Activated naive CD4-positive, alpha-beta T cell treated with Interleukin-2 at 50 U/mL for 16 hours (primary cell): ENCODE measurements around the gene ADAM33.

ENCODE experiments used
- DNase-seq: peaks from one replicate; pipeline ENCODE4 v3.0.0-alpha.2; 2020

ADAM33 gene

DNA sequence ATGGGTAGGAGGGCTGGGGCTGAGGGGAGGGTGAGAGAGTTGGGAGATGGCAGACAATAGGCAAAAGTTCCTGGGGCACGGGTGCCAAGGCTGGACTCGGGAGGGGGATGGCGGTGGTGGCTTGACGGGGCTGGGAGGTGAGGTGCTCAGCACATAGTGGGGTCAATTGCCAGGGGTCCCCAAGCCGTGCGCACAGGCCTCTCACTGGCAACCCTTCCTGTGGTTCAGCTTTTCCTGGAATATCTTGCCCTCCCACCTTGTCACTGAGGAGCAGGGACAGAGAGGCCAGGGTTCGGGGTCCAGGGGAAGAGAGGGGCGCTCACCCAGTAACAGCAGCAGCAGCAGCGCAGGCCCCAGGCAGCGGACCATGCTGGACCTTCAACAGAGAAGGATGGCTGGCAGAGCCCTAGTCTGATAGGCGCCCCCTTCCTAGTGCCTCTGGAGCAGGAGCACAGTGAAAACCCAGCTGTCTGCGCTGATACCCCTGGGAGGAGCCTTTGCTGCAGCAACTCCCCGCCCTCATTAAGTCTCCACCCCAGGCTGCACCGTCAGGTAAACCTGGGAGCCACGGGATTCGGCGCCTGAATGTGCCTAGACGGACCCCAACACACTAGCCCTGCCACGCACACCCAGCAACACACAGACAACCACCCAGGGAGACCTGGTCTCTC lies 18.6 kb downstream of the ADAM33 start, which contains the start of gene GFRA4:
Gene GFRA4, minus strand, starts transcription at position 369 of the 671 bp plus-strand sequence. Its CDS starts 0 bp downstream, at position 369.
- no peak for DNase-seq

DNA sequence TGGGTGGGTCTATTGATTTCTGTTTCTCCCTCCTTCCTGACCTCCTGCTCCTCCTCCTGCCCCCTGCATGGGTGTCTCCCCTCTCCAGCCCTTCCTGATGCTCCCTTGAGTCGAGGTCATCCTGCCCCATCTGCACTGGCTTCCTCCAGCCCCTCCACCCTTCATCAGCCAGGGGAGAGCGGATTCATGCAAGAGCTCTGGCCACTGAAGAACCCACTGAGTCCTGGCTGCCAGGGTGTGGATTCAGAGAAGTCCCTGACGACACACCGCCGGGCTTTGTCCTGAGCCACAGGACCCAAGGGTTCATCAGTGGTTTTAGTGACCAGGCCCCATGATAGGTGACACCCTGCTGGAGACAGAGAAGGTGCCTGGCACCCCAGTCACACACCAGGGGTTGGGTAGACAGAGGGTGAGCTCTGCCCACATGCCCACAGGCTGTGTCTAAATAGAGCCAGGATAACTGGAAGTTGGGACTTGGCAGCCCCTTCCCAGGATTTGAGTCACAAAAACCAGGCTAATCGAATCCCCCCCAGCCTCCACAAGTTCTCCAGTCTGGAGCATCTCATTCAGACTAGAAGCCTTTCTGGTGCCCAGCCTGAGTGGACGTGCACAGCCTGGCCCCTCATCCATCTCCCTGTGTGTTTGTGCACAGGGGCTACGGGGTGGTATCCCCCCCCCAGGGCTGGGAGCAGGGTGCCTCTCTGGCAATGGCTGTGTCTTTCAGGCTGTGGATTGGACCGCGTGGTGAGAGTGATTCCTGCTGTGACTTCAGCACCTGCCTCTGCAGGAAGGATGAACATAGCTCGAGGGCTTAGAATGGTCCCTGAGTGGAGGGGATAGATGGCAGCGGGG lies 19.8 kb downstream of the ADAM33 start:
- no peak for DNase-seq

DNA sequence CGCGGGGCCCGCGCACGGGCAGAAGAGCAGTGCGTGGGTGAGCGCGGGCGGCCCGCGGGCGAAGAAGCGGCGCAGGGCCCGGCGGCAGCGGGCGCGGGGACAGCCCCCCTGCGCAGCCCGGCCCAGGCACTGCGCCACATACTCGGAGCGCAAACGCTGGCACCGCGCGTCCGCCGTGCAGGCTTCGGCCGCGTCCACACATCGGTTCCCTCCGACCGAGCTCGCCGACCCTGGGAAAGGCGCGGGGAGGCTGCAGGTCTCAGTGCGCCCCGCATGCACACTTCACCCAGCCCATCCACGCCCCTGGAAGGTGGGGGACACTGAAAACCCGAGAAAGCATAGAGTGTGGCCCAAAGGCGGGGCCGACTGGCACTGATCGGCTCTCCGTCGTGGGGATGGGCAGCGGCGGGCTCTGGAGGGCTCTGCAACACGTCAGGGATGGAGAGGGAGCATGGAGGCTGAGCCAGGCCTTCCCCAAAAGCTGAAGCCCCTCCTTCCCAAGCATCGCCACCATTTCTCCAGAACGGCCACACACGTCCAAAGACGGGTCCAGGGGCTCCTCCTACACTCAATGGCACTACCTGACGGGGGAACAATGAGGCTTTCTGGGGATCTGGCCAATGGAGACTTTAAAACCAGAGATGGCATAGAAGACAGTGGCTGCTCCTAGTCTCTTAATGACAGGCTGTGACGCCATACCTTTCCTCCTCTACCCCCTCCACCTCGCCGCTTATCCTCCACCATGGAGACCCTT lies 20.6 kb downstream of the ADAM33 start:
- DNase-seq, result no peak

DNA sequence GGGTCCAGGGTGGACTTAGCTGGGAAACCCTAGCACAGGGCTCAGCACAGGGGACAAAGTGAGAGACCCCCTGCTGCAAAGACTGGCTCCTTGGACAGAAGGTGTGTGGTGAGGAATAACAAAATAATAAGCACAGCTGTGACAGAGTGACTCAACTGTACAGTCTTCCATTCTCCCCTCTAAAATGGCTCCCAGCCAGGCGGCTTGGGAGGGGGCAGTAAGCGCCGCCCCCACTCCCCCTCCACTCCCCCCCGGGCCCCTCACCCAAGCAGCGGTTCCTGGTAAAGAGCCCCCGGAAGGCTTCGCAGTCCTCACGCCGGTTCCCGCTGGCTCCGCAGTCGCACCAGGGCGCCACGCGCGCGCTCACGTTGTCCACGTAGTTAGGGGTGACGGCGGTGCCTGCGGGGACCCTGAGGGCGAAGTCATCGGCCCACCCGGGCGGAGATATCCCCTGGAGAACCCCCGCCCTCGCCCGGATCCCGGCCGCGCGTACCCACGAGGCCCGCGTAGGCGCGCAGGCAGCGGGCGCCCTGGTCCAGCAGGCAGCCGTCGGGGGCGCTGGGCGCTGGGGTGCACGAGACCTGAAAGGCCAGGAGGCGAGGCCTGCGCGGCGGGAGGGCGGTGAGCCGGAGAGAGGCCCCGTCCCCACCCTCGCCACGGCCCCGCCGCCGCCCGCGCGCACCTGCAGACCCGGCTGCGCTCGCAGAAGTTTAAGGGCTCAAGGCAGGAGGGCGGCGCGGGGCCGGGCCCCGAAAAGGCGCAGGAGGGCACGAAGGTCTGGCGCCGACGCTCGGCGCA lies 21.3 kb downstream of the ADAM33 start:
- no peak for DNase-seq

DNA sequence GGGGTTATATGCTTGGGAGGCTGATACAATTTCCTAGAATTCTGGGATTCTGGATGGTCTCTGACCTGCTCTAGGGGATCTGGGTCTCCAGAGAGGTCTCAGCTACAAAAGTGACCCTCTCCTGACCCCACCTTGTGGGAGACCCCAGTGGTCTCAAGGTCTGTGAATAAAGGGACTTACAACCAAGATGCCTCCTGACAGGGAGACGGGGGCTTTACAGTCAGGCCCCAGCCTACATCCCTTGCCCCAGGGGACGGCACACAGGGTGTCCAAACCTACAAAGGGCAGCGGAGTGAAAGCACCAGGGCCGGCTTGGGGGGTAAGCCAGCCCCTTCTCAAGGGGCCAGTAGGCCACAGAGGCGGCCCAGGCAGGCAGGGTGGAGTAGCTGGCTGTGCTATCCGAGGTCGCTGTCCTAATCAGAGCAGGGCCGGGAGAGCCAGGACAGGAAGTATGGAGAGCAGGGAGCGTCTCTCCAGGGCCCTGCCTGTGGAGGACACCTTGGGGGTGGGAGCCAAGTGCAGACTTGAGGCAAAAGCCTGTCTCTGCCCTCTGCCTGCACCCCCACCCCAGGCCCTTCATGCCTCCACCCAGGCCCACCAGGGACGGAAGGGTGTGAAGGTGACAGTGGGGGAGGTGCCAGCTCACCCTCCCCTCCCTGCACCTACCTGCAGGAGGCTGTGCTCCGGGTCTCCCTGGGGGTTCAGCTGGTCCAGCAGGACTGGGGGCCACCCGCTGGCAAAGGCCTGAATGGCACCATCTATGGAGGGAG lies 22.1 kb downstream of the ADAM33 start:
- DNase-seq, result no peak

DNA sequence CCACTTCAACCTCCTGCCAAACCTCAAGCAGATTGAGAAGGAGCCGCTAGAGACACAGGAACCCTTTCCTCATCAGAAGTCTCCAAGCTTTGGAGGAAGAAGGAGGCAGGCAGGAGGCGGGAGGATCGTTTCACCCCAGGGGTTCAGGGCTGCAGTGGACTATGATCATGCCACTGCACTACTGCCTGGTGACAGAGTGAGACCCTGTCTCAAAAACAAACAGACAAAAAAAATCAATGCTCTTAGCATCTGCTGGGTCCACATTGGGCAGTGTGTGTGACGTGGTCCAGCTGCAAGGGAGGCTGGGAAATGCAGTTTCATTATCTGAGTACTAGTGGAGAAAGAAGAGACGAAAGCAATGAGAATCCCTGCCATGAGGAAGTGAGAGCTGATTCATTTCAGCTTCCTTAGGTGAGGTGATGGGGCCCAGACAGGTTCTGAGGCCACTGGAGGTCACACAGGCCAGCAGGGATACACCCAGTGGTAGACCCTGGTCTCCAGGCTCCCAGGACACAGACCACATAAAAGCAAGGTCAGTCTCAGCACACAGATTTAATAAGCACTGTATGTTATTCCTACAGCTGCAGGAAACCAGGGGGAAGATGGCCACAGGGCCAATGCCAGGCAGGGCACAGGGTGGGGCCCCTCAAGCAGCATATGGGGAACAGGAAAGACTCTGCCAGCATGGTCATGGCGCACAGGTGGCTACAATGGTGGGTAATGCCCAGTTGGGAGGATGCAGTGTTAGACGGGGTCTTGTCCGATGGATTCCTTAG lies 22.9 kb downstream of the ADAM33 start:
- no peak for DNase-seq

DNA sequence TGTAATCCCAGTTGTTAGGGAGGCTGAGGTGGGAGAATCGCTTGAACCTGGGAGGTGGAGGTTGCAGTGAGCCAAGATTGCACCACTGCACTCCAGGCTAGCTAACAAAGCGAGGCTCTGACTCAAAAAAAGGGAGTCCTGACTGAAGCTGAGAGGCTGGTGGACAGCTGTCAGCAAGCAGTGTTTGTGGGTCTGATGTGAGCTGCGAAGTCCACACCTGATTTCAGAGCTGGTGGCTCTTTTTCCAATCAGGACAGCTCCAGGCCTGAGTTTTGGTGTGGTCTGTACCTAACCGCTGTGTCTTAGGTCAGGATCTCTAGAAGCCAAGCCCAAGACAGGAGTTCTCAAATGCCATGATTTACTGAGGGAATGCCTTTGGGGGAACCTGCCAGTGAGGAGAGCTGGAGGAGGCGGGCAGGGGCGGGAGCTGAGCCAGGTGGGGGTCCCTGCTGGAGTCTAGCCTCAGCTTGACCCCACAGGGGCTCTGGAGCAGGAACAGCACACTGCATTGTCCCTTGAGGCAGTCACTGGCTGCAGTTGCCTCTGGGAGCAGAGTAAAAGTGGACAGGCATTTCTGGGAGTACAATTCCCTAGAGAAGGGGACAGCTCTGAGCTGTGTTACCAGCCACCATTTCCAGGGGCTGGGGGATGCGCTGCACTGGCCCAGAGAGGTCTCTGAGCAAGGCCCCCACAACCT lies 23.6 kb downstream of the ADAM33 start:
- DNase-seq, result no peak

DNA sequence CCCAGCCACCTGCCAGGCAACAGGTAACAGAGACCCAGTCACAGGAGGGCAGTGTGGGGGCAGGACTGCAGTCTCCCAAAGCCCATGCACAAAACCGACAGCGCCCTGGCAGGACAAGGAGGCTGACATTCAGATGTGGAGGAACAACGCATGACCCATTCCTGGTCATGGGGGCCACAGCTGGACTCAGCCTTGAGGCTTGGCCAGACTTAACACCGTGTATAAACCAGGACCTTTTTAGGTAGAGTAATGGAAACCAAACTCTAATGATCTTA lies 26.7 kb downstream of the ADAM33 start:
- no peak for DNase-seq

DNA sequence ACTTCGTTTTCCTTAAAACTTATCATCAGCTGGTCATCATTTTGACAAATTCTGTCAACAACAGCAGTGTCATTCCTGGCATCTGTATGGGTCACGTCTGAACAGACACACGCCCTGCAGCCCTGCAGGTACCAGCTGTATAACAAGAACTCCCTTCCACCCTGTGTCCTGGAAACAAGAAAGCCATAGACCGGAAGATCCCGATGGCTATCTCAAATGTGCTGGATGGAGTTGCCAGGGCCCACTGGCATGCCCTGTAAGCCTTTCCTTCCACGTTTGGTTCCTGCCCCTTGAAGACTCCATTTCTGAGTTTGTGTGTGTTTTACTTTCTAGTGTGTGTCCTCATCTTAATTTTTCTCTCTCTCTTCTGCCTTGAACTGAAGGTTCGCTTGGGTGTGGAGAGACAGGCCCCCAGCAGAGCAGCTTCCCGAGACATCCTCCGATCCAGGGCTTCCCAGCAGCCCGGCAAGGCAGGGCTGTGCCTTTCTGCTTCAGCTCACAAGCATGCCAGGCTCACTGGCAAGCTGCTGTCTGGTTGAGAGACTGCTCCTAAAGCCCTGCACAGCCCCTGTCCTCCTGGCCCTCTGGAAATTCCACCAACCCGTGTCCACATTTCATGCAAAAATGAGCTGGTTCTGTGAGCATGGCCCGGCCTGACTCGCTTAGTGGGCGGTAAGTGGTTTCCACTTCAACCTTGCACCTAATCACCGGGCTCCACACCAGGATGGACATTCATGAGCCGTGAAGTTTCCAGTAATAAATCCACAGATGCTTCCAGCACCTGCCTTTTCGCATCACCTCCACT lies 27.3 kb downstream of the ADAM33 start:
- DNase-seq, result no peak

DNA sequence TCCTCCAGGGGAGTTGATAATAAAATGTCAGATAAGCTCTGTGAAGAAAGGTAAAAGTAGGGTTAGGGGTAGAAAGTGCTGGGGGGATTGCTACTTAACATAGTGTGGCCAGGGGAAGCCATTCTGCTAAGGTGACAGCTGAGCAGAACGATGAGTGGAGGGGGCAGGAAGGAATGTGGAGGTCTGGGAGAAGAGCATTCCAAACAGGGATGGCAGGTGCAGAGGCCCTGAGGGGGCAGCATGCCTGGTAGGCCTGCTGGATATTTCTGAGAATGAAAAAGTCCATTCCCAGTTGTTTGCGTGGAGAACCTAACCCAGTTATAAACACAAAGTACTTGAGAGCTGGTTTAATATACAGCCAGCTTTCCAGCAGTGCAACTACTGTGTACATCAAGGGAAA lies 27.9 kb downstream of the ADAM33 start:
- no peak for DNase-seq

DNA sequence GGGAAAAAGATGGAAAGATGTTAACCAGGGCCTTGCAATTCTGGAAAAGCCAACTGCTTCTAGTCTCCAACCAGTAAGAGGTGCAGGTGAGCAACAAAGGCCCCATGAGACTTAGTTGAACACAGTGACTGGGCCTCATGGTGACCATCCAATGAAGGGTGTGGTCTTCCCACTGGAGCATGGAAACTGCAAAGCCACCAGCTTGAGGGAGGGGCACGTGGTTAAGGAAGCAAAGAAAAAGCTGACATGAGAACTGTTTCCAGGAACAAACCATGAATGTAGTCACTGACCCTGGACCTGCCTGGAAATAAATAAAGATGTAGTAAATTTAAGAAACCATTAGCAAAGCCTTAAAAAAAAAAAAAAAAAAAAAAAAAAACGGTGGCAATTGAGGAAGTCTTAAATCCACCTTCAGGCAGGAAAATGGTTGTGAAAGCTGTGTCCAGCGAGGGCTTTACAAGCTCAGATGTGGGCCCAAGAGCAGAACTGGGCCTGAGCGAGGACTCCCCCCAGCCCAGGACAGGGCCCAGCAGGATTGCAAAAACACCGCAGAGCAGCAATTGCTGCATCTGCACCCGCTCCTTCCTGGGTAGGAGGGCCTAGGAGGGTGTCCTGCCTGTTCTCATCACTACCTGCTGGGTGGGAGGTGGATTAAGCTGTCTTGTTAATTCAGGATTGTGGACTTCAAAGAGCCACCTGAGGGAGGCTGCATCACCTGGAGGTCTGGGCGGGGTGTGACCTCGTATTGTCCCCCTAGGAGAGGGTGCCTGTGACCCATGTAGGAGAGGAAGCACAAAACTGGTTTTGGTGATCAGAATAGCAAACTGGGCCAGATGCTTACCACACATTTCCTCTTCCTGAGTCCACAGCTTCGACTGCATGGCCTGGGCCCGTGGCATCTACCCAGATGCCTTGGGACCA lies 28.9 kb downstream of the ADAM33 start:
- DNase-seq, result no peak

DNA sequence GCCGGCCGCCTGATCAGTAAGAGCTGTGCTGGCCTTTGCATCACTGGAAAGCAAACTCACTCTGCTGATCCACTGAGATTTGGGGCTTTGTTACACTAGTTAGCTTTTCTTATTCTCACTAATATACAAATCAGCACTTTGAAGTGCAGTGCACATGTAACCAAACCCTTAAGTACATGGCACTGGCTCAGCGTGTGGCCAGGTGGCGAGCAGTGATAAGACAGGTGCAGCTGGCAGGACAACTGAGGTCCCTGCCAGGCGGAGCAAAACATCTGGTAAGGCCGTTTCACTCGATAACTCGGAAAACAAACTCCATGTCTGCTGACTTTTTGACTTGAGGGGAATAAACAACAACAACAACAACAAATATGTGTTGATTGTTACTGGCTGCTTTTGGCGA lies 29.6 kb downstream of the ADAM33 start:
- DNase-seq, result no peak

DNA sequence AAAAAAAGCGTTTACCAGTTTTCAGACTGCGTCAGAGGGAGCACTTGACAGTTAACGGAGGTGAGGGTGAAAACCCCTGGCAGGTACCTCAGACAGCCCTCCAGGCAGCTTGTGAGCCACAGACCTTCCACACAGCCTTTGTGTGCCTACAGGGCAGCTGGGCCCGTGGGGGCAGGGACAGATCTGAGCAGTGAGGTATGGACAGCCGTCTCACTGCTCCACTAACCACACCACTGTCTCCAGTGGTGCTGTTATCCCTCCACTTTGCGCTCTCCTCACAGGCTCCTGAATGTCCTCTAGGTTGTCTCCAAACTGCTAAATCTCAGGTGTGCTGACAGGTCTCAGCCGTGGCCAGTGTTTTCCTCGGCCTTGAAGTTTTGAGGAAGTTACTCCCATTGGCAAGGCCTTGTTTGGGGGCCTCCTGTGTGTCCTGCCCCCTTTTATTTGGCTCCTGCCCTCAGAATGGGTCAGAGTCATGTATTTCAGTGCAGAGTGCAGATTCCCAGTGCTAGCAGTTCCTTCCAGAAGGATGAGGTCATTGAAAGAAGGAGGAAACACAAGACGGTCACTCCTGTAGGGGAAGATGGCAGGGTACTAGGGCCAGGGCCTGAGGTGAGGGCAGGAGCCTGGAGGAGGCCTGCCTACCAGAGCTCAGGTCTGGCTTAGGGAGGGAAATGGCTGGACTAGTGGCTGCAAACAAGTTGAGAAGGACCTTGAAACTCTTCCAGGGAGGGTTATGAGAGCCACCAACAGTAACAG lies 30.4 kb downstream of the ADAM33 start:
- DNase-seq, result no peak

DNA sequence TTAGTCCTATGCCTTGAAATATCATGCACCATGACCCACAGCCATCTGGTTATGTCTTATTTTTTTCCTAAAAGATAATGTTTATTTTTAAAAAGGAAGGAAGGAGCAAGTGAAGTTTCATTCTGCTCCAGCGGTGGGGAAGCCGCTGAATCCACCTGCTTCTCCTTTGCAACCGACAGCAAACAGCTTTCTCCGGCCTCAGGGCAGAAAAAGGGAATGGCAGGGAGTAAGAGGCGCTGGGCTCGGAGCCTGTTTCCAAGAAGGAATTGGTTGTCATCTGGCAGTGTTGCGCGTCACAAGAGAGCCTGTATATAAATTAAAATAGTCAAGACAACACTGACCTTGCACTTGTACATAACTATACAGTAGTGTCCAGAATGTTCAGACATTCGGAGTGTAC lies 32.9 kb downstream of the ADAM33 start:
- DNase-seq, result no peak

DNA sequence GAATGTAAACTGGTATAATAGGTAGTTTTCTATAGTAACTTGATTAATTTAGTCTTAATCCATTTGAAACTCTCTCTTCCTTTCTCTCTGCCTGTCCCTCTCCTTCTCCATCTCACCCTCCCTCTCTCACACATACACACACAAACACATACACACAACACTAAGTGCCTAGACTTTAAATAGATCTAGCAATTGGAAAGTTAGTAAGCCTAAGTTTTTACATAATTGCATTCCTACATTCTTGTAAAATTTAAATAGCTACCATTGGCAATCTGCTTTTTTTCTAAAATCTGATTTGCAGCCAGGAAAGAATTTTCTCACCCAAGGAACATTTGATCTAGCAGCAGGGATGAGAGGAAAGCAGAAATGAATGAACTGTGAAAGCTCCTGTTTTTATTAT lies 34.3 kb downstream of the ADAM33 start:
- no peak for DNase-seq

DNA sequence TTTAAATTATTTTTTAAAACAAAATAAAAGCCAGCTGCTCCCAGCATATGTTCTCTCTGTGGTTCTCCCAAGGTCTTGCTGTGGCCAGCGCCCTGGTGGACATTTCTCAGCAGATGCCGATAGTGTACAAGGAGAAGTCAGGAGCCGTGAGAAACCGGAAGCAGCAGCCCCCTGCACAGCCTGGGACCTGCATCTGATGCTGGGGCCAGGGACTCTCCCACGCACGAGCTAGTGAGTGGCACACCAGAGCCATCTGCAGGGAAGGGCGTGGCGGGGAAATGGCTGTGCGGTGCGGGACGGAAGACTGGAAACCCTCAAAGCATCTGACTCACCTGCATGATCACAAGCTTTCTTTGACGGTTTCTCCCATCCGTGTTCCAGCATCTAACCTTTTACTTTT lies 35.2 kb downstream of the ADAM33 start:
- DNase-seq, result no peak

DNA sequence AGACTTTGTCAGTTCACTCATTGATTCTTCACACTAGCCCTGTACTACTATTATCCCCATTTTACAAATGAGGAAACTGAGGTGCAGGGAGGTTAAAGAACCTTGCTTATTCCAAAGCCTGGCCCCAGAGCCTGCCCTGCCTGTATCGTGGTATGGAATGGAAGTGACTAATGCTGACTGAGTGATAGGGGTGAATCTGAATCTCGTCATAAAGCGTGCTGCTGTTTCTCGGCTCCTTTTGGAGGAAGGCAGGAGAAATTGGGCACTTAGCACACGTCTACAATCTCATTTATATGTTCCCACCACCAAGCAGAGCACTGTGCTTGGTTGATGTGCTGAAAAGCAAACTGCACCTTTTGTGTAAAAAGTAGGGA lies 35.8 kb downstream of the ADAM33 start:
- no peak for DNase-seq
